ENCODE data around the gene SMAP2.

- no peak for TF ChIP-seq CTCF (IDR thresholded peaks at IDR 0.05; ENCODE audit: low read depth, low read length)
- TF ChIP-seq POLR2A (IDR thresholded peaks at IDR 0.05; ENCODE audit: extremely low read depth, insufficient read length) = no peak
Observed at GRCh38 chr1:40393173-40393572, 19.6 kb downstream of the SMAP2 start.
